ENCODE measurements around the gene TBX5.

TBX5 gene

GRCh38 chr12:114404083-114404925, 1.6 kb downstream of the TBX5 start:
- TF ChIP-seq CTCF (IDR thresholded peaks at IDR 0.05; ENCODE audit: low read depth, low read length), result no peak
- H3K4me3 ChIP-seq (ENCODE audit: low read depth, low read length), result peak overlapping the region; percentile 91

- H3K4me3 ChIP-seq (ENCODE audit: low read depth, low read length), result peak overlapping the region; percentile 91
- no peak for TF ChIP-seq CTCF (IDR thresholded peaks at IDR 0.05; ENCODE audit: low read depth, low read length)
Measured at GRCh38 chr12:114403690-114404066, 2.3 kb downstream of the TBX5 start.

GRCh38 chr12:114403011-114403689, 2.8 kb downstream of the TBX5 start:
- peak; percentile 49 for TF ChIP-seq CTCF (IDR thresholded peaks at IDR 0.05; ENCODE audit: low read depth, low read length)
- H3K4me3 ChIP-seq (ENCODE audit: low read depth, low read length), result peak overlapping the region; percentile 91

GRCh38 chr12:114402084-114402717, 3.7 kb downstream of the TBX5 start:
- TF ChIP-seq CTCF (IDR thresholded peaks at IDR 0.05; ENCODE audit: low read depth, low read length), result no peak
- H3K4me3 ChIP-seq (ENCODE audit: low read depth, low read length), result peak overlapping the region; percentile 91

GRCh38 chr12:114401328-114402083, 4.4 kb downstream of the TBX5 start:
- TF ChIP-seq CTCF (IDR thresholded peaks at IDR 0.05; ENCODE audit: low read depth, low read length), result no peak
- peak overlapping the region; percentile 91 for H3K4me3 ChIP-seq (ENCODE audit: low read depth, low read length)

- H3K4me3 ChIP-seq (ENCODE audit: low read depth, low read length), result peak overlapping the region; percentile 91
- TF ChIP-seq CTCF (IDR thresholded peaks at IDR 0.05; ENCODE audit: low read depth, low read length), result no peak
Measured at GRCh38 chr12:114400925-114401324, 5.0 kb downstream of the TBX5 start.

All from WI38 (cell line).